GM18499 (cell line): Measurements from ENCODE around the gene DPH2.

ENCODE experiments used
- ATAC-seq: cut with Tn5 transposase; IDR thresholded peaks from one replicate; pipeline ENCODE4 v1.9.1; 2021; ENCODE audit warnings: moderate number of reproducible peaks; ENCODE audit not compliant: insufficient read depth, unreplicated experiment

The DPH2 gene

DNA sequence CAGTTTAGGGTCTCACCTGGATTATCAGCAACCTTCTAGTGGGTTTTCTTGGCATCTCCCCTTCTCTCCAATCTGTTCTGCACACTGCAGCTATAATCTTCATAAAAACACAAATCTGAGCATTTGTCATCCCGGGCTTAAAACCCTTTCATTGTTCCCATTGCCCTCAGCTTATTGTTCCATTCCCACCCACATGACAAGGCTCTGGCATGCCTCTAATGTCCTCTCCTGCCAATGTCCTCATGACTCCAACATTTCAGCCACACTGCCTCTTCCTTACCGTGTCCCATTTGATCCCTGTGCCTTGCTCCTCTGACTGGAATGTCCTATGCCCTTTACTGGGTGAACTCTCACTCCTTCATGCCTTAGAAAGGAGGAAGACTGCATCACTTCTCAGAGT, 7.5 kb upstream of the DPH2 start:
- no peak for ATAC-seq

DNA sequence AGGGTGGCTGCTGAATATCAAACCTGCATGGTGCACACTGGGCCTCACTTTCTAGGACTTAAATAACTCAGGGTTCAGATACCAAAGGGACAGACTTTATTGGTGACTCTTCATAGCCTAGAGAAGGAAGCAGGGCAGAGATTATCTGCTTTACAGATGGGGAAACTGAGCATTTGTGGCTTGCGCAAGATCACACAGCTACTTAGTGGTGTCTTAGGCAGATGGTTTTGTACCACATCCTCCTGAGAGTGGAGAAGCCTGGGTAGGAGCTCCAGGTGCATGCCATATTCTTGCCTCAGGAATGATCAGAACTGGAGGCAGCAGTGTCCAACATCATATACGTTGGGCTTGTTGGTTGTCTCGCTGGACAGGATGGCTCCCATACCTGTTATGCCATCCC, 6.8 kb upstream of the DPH2 start:
- no peak for ATAC-seq

DNA sequence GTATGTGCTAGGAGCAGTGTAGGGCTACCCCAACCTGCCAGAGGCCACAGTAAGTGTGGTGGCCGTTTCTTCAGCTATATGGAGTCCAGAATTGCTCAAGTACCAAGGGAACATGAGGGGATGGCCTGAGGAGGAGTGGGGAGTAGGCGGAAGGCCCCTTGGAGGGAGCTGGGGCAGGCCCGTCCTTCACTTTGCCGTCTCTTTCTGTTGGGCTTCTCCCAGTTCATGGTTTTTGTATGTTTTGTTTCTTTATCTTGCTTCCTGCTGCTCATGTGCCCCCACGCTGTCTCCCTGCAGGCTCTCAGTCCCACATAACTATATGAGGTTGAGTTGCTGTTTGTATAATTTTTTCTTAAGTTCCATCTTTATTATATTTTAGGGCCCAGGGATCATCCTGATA, 5.9 kb upstream of the DPH2 start:
- no peak for ATAC-seq

DNA sequence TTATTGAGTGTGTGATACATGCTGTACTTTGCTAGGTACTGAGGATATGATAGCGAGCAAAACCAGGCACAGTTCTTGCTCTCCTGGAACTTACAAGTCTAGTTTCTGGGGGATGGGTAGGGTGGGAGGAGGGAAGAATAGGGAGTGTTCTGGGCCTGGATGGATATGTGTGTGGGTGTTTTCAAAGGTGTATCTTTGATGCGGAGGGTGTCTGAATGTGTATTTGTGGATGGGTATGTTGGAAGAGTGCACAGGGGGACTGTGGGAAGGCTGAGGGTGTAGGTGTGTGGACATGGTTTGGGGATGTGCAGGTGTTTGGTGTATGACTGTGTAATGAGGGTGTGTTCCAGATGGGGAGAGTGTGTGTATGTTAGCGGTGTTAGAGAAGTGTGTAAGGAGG, 4.5 kb upstream of the DPH2 start:
- no peak for ATAC-seq

DNA sequence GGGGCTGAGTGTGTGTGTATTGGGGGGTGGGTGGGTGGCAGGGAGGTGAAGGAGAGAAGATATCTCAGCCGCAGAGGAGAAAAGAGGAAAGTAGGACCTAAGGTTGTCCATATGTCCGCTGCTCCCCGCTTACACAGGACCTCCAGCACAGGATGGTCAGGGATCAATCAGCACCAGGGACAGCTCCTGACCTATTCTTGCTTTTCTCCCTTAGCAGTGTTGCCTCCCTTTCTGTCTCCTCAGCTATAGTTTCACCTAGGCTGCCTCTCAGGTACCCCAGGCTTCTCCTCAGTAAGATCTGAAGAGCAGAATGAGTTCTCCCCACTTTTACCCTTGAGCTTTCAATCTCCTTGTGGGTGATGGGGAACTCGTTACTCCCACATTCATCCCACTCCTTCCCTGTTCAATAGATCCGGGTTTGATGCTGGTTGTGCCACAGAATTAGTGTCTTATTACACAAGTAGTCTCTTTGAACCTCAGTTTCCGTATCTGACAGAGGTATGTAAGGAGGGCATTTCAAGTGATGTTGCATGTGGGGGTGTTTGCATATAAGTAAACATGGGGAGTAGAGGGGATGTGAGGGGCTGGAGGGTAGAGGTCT, 1.4 kb upstream of the DPH2 start:
- no peak for ATAC-seq

DNA sequence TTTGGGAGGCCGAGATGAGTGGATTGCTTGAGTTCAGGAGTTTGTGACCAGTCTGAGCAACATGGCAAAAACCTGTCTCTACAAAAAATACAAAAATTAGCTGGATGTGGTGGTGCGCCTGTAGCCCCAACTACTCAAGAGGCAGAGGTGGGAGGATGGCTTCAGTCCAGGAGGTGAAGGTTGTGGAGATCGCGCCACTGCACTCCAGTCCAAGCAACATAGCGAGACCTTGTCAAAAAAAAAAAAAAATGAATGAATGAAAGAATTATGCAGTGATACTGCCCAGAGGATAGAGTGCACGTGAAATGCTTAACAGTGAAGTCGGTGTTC, 429 bp upstream of the DPH2 start:
- ATAC-seq = no peak

DNA sequence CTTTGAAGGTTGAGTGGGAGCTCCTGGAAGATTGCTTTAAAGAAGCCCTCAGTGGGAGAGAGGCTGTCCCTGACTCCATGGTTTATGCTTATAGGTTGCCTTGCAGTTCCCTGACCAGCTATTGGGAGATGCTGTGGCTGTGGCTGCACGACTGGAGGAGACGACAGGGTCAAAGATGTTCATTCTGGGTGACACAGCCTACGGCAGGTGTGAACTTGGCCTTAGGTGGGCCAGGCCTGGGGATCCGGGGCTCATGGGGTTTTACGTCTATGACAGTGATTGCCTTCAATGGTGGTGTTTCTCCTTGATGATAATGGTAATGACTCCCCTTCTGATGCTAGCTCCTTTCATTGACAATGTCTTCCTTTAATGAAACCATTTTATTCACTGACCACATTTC, 692 bp downstream of the DPH2 start:
- no peak for ATAC-seq

DNA sequence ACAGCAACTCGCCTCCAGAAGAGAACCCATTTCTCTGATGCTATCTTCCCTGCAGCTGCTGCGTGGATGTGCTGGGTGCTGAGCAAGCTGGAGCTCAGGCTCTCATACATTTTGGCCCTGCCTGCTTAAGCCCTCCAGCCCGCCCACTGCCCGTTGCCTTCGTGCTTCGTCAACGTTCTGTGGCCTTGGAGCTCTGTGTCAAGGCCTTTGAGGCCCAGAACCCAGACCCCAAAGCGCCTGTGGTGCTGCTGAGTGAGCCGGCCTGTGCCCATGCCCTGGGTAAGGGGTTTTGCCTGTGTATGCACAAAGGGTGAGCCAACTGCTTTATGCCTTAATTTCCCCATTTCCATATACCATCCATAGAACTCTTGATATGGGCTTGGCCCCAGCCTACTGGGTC, 1.1 kb downstream of the DPH2 start:
- ATAC-seq = no peak

DNA sequence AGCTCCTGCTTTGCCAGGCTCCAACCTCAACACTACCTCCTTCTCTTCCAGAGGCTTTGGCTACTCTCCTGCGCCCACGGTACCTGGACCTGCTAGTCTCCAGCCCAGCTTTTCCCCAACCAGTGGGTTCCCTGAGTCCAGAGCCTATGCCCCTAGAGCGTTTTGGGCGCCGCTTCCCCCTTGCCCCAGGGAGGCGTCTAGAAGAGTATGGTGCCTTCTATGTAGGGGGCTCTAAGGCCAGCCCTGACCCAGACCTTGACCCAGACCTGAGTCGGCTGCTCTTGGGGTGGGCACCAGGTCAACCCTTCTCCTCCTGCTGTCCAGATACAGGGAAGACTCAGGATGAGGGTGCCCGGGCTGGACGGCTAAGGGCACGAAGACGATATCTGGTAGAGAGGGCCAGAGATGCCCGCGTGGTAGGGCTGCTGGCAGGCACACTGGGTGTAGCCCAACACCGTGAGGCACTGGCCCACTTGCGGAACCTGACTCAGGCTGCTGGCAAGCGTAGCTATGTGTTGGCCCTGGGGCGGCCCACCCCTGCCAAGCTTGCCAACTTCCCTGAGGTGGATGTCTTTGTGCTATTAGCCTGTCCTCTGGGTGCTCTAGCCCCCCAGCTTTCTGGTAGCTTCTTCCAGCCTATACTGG, 1.6 kb downstream of the DPH2 start:
- no peak for ATAC-seq

DNA sequence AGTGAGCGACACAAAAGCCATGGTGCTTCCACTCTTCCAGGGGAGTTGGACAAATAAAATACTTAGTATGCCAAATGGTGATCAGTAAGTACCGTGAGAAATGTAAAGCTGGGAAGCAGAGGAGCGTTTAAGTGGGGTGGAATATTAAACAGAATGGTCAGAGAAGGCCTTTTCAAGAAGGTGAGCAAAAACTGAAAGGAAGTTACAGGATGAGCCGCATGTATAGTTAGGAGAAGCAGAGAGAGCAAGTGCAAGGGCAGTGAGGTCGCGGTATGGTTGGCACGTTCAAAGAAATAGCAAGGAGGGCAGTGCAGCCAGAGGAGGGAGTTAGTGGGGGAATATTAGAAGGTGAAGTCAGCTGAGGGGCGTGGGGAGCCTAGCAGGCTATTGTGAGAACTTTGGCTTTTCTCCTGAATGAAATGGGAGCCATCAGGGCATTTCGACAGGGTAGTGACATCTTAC, 4.2 kb downstream of the DPH2 start:
- peak; percentile 5 for ATAC-seq

DNA sequence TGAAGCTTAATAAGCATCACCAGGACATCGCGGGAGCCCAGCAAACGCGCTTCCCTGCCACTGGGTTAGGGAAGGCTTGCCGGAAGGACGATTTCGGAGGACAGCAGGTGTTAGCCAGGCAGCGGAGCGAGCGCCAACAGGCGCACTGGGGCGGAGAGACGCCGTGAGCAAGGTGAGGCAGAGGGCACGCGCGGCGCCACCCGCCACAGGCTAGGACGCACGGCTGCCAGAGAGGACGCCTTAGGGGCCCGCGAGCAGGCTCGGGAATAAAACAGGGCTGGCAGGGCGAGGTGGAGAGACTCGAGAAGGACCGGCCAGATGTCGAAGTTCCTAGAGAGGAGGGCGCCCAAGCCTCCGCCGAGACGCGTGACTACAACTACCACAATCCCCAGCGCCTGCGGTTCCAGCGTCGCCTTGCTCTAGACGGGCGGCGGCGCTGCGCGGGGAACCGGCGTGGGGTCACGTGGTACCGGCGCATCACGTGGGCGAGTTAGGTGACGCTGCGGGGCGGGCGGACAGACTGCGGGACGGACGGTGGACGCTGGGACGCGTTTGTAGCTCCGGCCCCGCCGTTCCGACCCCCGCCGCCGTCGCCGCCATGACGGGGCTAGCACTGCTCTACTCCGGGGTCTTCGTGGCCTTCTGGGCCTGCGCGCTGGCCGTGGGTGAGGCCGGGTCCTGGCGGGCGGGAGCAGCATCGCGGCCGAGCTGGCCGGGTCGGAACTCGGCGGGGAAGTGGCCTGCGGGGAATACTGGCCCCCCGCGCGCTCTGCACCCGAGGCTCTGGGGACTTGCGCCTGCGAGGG, 4.8 kb downstream of the DPH2 start, which contains the start of gene ATP6V0B:
Gene ATP6V0B (plus strand): TSS at position 518 of the 806 bp plus-strand sequence. CDS start 81 bp downstream, at position 599.
- ATAC-seq = peak; percentile 43

DNA sequence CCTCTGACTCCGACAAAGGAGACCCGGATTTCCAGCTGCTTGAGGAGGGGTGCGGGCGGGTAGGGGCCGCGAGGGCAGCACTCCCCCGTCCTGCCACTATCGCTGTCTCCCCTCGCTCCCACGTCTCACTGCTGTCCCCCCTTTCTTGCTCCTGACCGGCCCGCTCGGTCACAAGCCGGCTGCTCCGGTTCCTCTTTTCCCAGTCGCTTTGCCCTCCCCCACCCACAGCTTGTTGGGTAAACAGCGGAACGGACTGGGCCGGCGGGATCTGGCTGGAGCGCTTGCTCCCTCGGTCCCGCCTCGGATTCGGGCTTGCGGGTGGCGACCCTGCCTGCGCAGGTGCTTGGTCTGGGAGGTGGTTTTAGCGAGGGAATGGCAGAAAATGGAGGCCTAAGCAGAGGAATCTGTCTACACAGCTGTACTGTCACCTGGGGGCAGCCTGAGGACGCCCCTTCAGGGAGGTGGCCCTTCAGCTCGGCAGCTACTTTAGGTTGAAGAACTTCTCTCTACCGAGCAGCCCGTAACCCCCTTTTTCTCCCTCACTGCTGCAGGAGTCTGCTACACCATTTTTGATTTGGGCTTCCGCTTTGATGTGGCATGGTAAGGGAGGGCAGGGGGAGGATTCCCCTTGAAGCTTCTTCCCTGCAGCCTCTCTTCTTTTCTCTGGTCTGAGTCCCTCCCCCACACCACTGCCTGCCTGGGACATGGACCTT, 5.6 kb downstream of the DPH2 start:
- ATAC-seq = no peak

DNA sequence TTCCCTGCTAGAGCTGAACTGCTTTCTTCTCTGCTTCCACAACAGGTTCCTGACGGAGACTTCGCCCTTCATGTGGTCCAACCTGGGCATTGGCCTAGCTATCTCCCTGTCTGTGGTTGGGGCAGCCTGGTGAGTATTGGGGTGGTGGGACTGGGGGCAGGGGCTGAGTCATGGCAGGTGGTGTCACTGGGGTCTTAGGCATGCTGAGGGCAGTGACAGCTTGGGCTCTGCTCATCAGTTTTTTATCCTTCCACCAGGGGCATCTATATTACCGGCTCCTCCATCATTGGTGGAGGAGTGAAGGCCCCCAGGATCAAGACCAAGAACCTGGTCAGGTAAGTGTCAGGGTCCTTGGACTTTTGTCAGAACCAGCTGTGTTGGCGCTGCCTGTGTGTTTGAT, 6.2 kb downstream of the DPH2 start:
- ATAC-seq = no peak

DNA sequence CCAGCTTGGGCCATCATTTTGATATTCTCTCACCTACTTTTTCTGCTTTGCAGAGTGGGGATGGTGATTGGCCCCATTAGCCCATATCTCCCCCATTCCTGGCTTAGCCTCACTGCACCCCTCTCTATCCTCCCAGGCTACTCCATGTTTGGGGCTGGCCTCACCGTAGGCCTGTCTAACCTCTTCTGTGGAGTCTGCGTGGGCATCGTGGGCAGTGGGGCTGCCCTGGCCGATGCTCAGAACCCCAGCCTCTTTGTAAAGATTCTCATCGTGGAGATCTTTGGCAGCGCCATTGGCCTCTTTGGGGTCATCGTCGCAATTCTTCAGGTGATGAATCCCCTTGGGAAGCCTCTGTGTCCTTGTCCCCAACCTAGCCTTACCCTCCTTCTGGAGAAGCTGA, 7.1 kb downstream of the DPH2 start:
- ATAC-seq = no peak

DNA sequence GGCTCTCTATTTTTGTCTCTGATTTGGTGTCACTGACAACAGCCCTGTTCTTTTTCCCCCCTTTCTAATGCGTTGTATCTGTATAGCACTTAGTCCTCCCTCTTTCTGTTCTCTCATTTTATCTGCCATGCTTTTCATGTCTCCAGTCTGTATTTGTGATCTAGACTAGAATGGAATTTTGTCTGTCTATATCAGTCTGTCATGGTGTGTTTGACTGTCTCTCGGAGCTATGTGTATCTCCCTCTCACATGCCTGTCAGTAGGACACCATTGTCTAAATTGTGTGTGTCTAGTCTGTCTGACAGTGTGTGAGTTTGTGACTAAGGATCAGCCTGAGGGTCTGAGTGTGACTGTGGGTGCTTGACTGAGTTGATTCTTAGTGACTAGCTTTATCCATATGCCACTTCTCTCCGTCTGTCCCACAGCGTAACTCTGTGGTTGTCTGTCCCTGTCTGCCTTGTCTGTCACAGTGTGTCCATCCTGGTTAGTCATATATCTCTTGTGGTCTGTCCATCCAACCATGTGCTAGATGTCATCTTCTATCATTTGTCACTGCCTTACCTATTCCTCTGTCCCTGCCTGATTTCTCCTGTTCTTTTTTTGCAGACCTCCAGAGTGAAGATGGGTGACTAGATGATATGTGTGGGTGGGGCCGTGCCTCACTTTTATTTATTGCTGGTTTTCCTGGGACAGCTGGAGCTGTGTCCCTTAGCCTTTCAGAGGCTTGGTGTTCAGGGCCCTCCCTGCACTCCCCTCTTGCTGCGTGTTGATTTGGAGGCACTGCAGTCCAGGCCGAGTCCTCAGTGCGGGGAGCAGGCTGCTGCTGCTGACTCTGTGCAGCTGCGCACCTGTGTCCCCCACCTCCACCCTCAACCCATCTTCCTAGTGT, 7.8 kb downstream of the DPH2 start:
- ATAC-seq = no peak

DNA sequence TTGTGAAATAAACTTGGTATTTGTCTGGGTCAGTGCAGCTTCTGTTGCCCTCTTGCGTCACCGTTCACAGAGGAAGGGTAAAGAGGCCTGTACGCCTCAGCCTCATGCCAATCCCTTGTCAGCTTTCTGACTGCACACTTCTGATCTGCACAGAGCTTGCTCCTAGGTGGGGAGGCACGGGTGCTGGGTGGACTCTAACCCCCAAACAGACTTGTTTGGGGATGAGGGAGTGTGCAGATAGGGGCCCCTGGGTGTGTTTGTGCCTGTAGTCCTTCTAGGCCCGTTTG, 8.4 kb downstream of the DPH2 start:
- ATAC-seq = no peak

DNA sequence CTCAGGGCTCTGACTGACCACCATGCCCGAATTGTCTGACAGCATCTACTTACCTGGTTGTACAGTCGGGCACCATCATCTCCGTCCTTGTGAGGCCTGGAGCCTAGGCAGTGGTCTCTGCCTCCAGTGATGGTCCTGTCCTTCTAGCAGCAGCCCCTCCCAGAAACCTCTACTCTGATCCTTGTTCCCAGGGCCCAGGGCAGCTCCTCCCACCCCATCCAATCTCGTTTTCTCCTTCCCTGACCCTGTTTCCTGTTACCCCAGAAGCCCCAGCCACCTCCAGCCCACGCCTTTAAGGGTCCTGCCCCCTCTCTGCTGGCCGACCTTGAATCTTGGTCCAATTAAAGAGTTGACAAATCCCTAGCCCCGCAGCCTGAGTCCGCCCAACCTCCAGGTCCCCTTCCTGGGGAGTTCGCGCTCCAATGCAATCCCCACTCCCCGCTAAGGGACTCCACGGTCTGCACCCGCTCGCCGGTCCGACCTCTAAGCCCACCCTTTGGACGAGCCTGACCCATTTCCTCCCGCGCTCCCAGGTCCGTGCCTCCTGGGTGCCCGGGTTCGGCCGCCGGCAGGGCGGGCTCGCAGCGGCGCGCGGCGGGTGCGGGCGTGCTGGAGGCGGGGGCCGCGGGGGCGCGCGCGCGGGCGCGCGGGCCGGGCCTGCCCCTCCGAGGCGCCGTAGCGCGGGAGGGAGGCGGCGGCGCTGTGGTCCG, 8.9 kb downstream of the DPH2 start, which contains the start of gene B4GALT2:
Gene B4GALT2 (plus strand): TSS at position 660 of the 710 bp plus-strand sequence. CDS start 1,951 bp downstream, outside the sequence.
- ATAC-seq = no peak

DNA sequence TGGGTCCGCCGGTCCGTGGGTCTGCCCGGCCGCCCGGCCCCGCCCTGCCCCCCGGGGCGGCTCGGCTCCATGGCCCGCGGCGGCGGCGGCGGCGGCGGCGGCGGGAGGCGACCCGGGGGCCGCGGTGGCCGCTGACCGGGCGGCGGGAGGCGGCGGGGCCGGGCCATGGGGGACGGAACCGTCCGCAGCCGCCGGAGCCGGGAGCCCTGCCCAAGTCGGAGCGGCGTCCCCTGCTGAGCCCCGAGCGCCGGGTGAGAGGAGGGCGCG, 9.4 kb downstream of the DPH2 start:
- no peak for ATAC-seq

DNA sequence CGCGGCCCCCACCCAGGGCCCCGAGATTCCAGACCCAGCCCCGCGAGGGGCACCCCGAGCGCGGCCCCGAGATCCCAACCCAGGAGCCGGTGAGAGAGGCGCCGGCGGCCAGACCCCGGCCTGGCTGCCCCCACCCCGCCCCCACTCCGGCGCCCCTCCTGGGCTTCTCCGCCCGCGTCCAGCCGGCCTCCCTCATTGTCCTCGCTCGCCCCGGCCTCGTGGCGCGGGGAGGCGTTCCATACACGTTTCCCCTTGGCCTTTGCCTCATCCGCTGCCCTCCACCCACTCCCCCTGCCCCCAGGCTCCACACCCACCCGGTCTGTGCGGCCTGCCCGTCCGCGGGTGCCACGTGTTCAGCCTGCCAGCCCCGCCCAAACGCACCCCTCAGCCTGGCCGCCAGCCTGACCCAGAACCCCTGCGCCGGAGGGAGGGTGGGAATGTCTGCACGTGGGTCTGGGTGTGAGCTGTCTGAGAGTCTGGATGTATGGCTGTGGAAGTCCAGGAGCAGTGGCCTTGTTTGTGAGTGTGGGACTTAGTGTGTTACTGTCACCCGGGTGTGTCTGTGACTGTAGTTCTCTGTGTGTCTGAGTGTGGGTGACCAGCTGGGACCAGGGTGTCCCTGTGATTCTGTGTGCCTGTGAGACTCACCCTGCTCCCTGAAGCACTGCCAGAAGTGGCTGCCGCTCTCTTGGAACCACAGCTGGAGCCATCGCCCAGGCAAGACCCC, 9.9 kb downstream of the DPH2 start:
- no peak for ATAC-seq
